ENCODE results near the gene PRG2.

The PRG2 gene

DNA sequence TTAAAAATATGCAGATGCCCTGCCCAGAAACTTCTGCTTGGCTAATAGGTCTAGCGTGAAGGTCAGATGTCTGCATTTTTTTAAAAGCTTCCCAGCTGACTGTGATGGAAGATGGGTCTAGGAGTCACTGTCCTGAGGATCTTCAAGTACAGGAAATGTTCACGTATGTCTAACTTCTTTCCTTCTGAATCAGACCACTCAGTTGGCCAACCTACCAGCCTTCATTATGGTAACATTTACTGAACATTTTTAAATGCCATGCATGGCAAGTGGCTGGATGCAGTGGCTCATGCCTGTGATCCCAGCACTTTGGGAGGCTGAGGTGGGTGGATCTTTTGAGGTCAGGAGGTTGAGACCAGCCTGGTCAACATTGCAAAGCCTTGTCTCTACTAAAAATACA lies 1.1 kb upstream of the PRG2 start:
- peaks cover 0 to 80% of the 10 kb centered on the region in 2 experiments for H3K27me3 ChIP-seq (ENCODE audit: control insufficient read depth in 1 of 2, insufficient read depth in 1 of 2, low read length in 2 of 2)
- no peak overlapping the region for H3K9ac ChIP-seq (ENCODE audit: low read length)
- H3K4me3 ChIP-seq (ENCODE audit: insufficient read depth in 1 of 2, low read depth in 1 of 2, low read length in 2 of 2), result no peak overlapping the region
- H3K36me3 ChIP-seq (ENCODE audit: control insufficient read depth in 1 of 2, insufficient read depth in 2 of 2, low read depth in 1 of 2, low read length in 2 of 2), result no peaks in the 10 kb centered on the region
- H3K79me1 ChIP-seq (replicated peaks; ENCODE audit: low read length, poor library complexity, severe bottlenecking), result no peaks in the 10 kb centered on the region
- H3K27ac ChIP-seq (ENCODE audit: low read length, poor library complexity, severe bottlenecking), result no peak overlapping the region
- H2BK15ac ChIP-seq (ENCODE audit: low read depth, poor library complexity, severe bottlenecking), result no peak overlapping the region
- H2BK12ac ChIP-seq (ENCODE audit: low read length in 2 of 2), result no peak overlapping the region
- H2AFZ ChIP-seq (ENCODE audit: low read depth, low read length), result no peak overlapping the region
- H4K91ac ChIP-seq (ENCODE audit: low read length), result no peak overlapping the region
- H3K14ac ChIP-seq (ENCODE audit: low read length in 2 of 2), result no peak overlapping the region
- no peak overlapping the region for H2BK120ac ChIP-seq (ENCODE audit: low read depth, low read length)
- H4K8ac ChIP-seq (ENCODE audit: low read length), result no peak overlapping the region
- H2AK5ac ChIP-seq (ENCODE audit: low read length, severe bottlenecking), result no peak overlapping the region
- DNase-seq, result no peak
- no peak overlapping the region for H3K4ac ChIP-seq (ENCODE audit: low read depth in 1 of 2, low read length in 2 of 2)
- no peak overlapping the region for H3K23ac ChIP-seq (ENCODE audit: low read length in 2 of 2)
- no peaks in the 10 kb centered on the region for H3K4me1 ChIP-seq (ENCODE audit: control insufficient read depth, insufficient read depth, low read depth, low read length)
- no peaks in the 10 kb centered on the region for H3K9me3 ChIP-seq (ENCODE audit: control insufficient read depth, low read length)
- H2BK5ac ChIP-seq (ENCODE audit: low read depth, low read length, poor library complexity, severe bottlenecking), result no peak overlapping the region
- 43% methylated on average over 1 of the region's 2 CpGs for WGBS
- no peak overlapping the region for H3K4me2 ChIP-seq (ENCODE audit: low read length, poor library complexity, severe bottlenecking)
- no peak overlapping the region for H3K18ac ChIP-seq (ENCODE audit: low read depth in 1 of 2, low read length in 2 of 2)

GRCh38 chr11:57391111-57391510 lies 661 bp upstream of the PRG2 start:
- Histone ChIP-seq H2BK12ac (ENCODE audit: low read length in 2 of 2) (no peak overlapping the region), H3K23ac (ENCODE audit: low read length in 2 of 2) (no peak overlapping the region), H3K36me3 (ENCODE audit: control insufficient read depth in 1 of 2, insufficient read depth in 2 of 2, low read depth in 1 of 2, low read length in 2 of 2) (no peaks in the 10 kb centered on the region), H2BK5ac (ENCODE audit: low read depth, low read length, poor library complexity, severe bottlenecking) (no peak overlapping the region), H3K9me3 (ENCODE audit: control insufficient read depth, low read length) (no peaks in the 10 kb centered on the region), H2AK5ac (ENCODE audit: low read length, severe bottlenecking) (no peak overlapping the region), H3K14ac (ENCODE audit: low read length in 2 of 2) (no peak overlapping the region), H3K79me1 (replicated peaks; ENCODE audit: low read length, poor library complexity, severe bottlenecking) (no peaks in the 10 kb centered on the region), H2BK15ac (ENCODE audit: low read depth, poor library complexity, severe bottlenecking) (no peak overlapping the region), H3K4me1 (ENCODE audit: control insufficient read depth, insufficient read depth, low read depth, low read length) (no peaks in the 10 kb centered on the region), H3K18ac (ENCODE audit: low read depth in 1 of 2, low read length in 2 of 2) (no peak overlapping the region), H2BK120ac (ENCODE audit: low read depth, low read length) (no peak overlapping the region), H3K9ac (ENCODE audit: low read length) (no peak overlapping the region), H3K4me2 (ENCODE audit: low read length, poor library complexity, severe bottlenecking) (no peak overlapping the region), H3K27me3 (ENCODE audit: control insufficient read depth in 1 of 2, insufficient read depth in 1 of 2, low read length in 2 of 2) (peaks cover 0 to 80% of the 10 kb centered on the region in 2 experiments), H3K4ac (ENCODE audit: low read depth in 1 of 2, low read length in 2 of 2) (no peak overlapping the region), H2AFZ (ENCODE audit: low read depth, low read length) (no peak overlapping the region), H4K8ac (ENCODE audit: low read length) (no peak overlapping the region), H3K27ac (ENCODE audit: low read length, poor library complexity, severe bottlenecking) (no peak overlapping the region), H3K4me3 (ENCODE audit: insufficient read depth in 1 of 2, low read depth in 1 of 2, low read length in 2 of 2) (no peak overlapping the region), H4K91ac (ENCODE audit: low read length) (no peak overlapping the region)
- DNase-seq, result no peak
- 82% methylated on average over 2 of the region's 3 CpGs for WGBS

DNA sequence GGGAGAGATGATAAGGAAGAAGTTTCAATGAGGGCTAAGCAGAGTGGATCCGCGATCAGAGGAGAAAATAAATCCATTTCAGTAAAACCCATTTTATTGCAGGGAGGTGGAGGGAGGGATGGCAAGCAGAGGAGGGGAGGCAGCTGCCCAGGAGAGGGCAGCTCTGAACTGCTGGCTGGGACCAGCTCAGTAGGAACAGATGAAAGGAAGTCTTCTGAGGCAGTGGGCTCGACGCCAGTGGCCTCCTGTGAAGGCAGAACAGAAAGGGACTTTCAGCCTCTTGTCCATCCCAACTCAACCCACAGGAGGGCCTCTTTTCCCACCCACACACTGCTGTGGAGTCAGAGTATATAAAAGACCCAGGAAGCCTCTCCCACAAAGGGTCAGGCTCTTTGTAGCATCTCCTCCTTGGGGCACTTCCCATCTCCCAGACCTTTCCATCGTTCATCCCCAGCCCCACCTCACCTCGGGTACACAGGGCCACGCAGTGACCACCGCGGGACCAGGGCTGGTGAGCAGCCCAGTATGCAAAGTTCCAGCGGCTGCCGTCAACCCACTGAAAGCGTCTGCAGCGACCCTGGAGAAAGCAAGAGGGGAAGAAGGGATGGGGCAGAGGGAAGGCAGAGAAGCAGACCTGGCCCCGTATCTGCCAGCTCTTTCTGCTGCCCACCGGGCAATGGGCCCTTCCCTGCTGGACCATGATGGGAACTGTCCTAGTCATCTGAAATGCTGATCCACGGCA lies 3.0 kb downstream of the PRG2 start:
- H3K23ac ChIP-seq (ENCODE audit: low read length in 2 of 2), result no peak overlapping the region
- no peak overlapping the region for H3K14ac ChIP-seq (ENCODE audit: low read length in 2 of 2)
- no peaks in the 10 kb centered on the region for H3K79me1 ChIP-seq (replicated peaks; ENCODE audit: low read length, poor library complexity, severe bottlenecking)
- no peak overlapping the region for H3K4ac ChIP-seq (ENCODE audit: low read depth in 1 of 2, low read length in 2 of 2)
- H3K9ac ChIP-seq (ENCODE audit: low read length), result no peak overlapping the region
- no peak overlapping the region for H3K18ac ChIP-seq (ENCODE audit: low read depth in 1 of 2, low read length in 2 of 2)
- no peak overlapping the region for H2BK15ac ChIP-seq (ENCODE audit: low read depth, poor library complexity, severe bottlenecking)
- H2BK12ac ChIP-seq (ENCODE audit: low read length in 2 of 2), result no peak overlapping the region
- H3K4me2 ChIP-seq (ENCODE audit: low read length, poor library complexity, severe bottlenecking), result no peak overlapping the region
- no peak for DNase-seq
- H2BK5ac ChIP-seq (ENCODE audit: low read depth, low read length, poor library complexity, severe bottlenecking), result no peak overlapping the region
- peaks cover 0 to 62% of the 10 kb centered on the region in 2 experiments for H3K27me3 ChIP-seq (ENCODE audit: control insufficient read depth in 1 of 2, insufficient read depth in 1 of 2, low read length in 2 of 2)
- H2AFZ ChIP-seq (ENCODE audit: low read depth, low read length), result no peak overlapping the region
- no peak overlapping the region for H2AK5ac ChIP-seq (ENCODE audit: low read length, severe bottlenecking)
- H4K91ac ChIP-seq (ENCODE audit: low read length), result no peak overlapping the region
- peak overlapping the region; percentile 13 for H4K8ac ChIP-seq (ENCODE audit: low read length)
- no peaks in the 10 kb centered on the region for H3K4me1 ChIP-seq (ENCODE audit: control insufficient read depth, insufficient read depth, low read depth, low read length)
- no peaks in the 10 kb centered on the region for H3K9me3 ChIP-seq (ENCODE audit: control insufficient read depth, low read length)
- WGBS, result 80% methylated on average over 14 of the region's 16 CpGs
- no peak overlapping the region for H3K4me3 ChIP-seq (ENCODE audit: insufficient read depth in 1 of 2, low read depth in 1 of 2, low read length in 2 of 2)
- H2BK120ac ChIP-seq (ENCODE audit: low read depth, low read length), result no peak overlapping the region
- H3K36me3 ChIP-seq (ENCODE audit: control insufficient read depth in 1 of 2, insufficient read depth in 2 of 2, low read depth in 1 of 2, low read length in 2 of 2), result no peaks in the 10 kb centered on the region
- H3K27ac ChIP-seq (ENCODE audit: low read length, poor library complexity, severe bottlenecking), result no peak overlapping the region

- no peak overlapping the region for H3K4me3 ChIP-seq (ENCODE audit: insufficient read depth in 1 of 2, low read depth in 1 of 2, low read length in 2 of 2)
- H2BK120ac ChIP-seq (ENCODE audit: low read depth, low read length), result no peak overlapping the region
- no peak overlapping the region for H3K18ac ChIP-seq (ENCODE audit: low read depth in 1 of 2, low read length in 2 of 2)
- H3K27ac ChIP-seq (ENCODE audit: low read length, poor library complexity, severe bottlenecking), result no peak overlapping the region
- no peak overlapping the region for H2BK5ac ChIP-seq (ENCODE audit: low read depth, low read length, poor library complexity, severe bottlenecking)
- H3K27me3 ChIP-seq (ENCODE audit: control insufficient read depth in 1 of 2, insufficient read depth in 1 of 2, low read length in 2 of 2), result peaks cover 0 to 60% of the 10 kb centered on the region in 2 experiments
- 77% methylated on average over 4 of the region's 5 CpGs for WGBS
- no peaks in the 10 kb centered on the region for H3K9me3 ChIP-seq (ENCODE audit: control insufficient read depth, low read length)
- H3K23ac ChIP-seq (ENCODE audit: low read length in 2 of 2), result no peak overlapping the region
- no peak overlapping the region for H3K4ac ChIP-seq (ENCODE audit: low read depth in 1 of 2, low read length in 2 of 2)
- DNase-seq, result no peak
- no peak overlapping the region for H2AFZ ChIP-seq (ENCODE audit: low read depth, low read length)
- no peak overlapping the region for H3K4me2 ChIP-seq (ENCODE audit: low read length, poor library complexity, severe bottlenecking)
- no peak overlapping the region for H3K9ac ChIP-seq (ENCODE audit: low read length)
- no peak overlapping the region for H2BK12ac ChIP-seq (ENCODE audit: low read length in 2 of 2)
- H4K8ac ChIP-seq (ENCODE audit: low read length), result no peak overlapping the region
- no peak overlapping the region for H2AK5ac ChIP-seq (ENCODE audit: low read length, severe bottlenecking)
- no peak overlapping the region for H4K91ac ChIP-seq (ENCODE audit: low read length)
- no peak overlapping the region for H2BK15ac ChIP-seq (ENCODE audit: low read depth, poor library complexity, severe bottlenecking)
- no peaks in the 10 kb centered on the region for H3K79me1 ChIP-seq (replicated peaks; ENCODE audit: low read length, poor library complexity, severe bottlenecking)
- H3K14ac ChIP-seq (ENCODE audit: low read length in 2 of 2), result no peak overlapping the region
- no peaks in the 10 kb centered on the region for H3K36me3 ChIP-seq (ENCODE audit: control insufficient read depth in 1 of 2, insufficient read depth in 2 of 2, low read depth in 1 of 2, low read length in 2 of 2)
- no peaks in the 10 kb centered on the region for H3K4me1 ChIP-seq (ENCODE audit: control insufficient read depth, insufficient read depth, low read depth, low read length)
Observed at GRCh38 chr11:57386178-57386940, 4.1 kb downstream of the PRG2 start.

All from mesenchymal stem cell (in vitro differentiated cells and primary cell).